Breast epithelium (tissue), 4 donors: ENCODE results near the gene FMO5. TPM values are rescaled to one million over a fixed set of nuclear protein-coding genes. Genes with fewer than 3 reads are reported as not detected.
"Not testable (repeated sequence)": the region's sequence is repeated elsewhere in the genome, so short reads cannot be mapped to it uniquely, and the experiment has no call there.

Experiments
- DNase-seq, 2 donors: peaks; one replicate each; pipeline ENCODE4 v3.0.0-alpha.2; 2019; ENCODE audit warnings: low spot score in 2 of 2
- H3K27ac ChIP-seq, 2 donors: fragments of 200-600 bp; sonication (generic) in 1 of 2; one replicate each; pipeline ENCODE4 v1.5.1; 2016 to 2019; ENCODE audit warnings: mild to moderate bottlenecking in 1 of 2
- H3K27me3 ChIP-seq, 2 donors: fragments of 200-600 bp; sonication (generic) in 1 of 2; one replicate each; pipeline versions ENCODE4 v1.5.1 to v1.6.0; 2017 to 2019; ENCODE audit warnings: control low read depth in 1 of 2, mild to moderate bottlenecking in 1 of 2
- H3K36me3 ChIP-seq: fragments of 200-600 bp; one replicate; pipeline ENCODE4 v1.5.1; 2019
- H3K4me1 ChIP-seq, 2 donors: fragments of 200-600 bp; sonication (generic); one replicate each; pipeline ENCODE4 v1.5.1; 2016 to 2019; ENCODE audit warnings: control low read depth in 1 of 2
- H3K4me3 ChIP-seq, 3 donors: fragments of 200-600 bp; sonication (generic); 1 replicate in 2 of 3; 2 replicates in 1 of 3; pipeline ENCODE4 v1.5.1; 2016 to 2019; ENCODE audit warnings: mild to moderate bottlenecking in 3 of 3, moderate library complexity in 2 of 3
- H3K9me3 ChIP-seq, 2 donors: fragments of 200-600 bp; sonication (generic) in 1 of 2; one replicate each; pipeline ENCODE4 v1.5.1; 2016 to 2019; ENCODE audit warnings: control low read depth in 1 of 2
- POLR2A ChIP-seq: fragments of 450-650 bp; IDR thresholded peaks from one replicate; pipeline ENCODE4 v1.6.1; 2016; ENCODE audit warnings: antibody characterized with exemption, mild to moderate bottlenecking, moderate library complexity
- POLR2AphosphoS5 ChIP-seq, 3 donors: sonication (generic); formaldehyde crosslinking; IDR thresholded peaks; one replicate each; pipeline ENCODE4 v1.6.1; 2017; ENCODE audit warnings: antibody characterized with exemption in 3 of 3
- intact Hi-C: fragments of 100-400 bp; cut with DNase I; formaldehyde crosslinking; loops from one replicate; pipeline ENCODE4 v1.15.1; 2023; ENCODE audit warnings: low total_unique reads
- total RNA-seq, 3 donors: library from RNA; depleted of rRNA; stranded (reverse); fragments of >200 nt; gene quantifications; one replicate each; pipeline ENCODE4 v1.1.0, GENCODE V29; 2016
- TF ChIP-seq, protein P1 (sequence below), 3 donors: fragments of 450-650 bp; IDR thresholded peaks; one replicate each; pipeline ENCODE4 v1.5.1; 2016 to 2017; ENCODE audit warnings: antibody characterized with exemption in 3 of 3, mild to moderate bottlenecking in 3 of 3, moderate library complexity in 3 of 3

FMO5 gene
- total RNA-seq, 3 donors from 2014 or later = 7.8 to 32.6 (median 22.0) TPM

DNA sequence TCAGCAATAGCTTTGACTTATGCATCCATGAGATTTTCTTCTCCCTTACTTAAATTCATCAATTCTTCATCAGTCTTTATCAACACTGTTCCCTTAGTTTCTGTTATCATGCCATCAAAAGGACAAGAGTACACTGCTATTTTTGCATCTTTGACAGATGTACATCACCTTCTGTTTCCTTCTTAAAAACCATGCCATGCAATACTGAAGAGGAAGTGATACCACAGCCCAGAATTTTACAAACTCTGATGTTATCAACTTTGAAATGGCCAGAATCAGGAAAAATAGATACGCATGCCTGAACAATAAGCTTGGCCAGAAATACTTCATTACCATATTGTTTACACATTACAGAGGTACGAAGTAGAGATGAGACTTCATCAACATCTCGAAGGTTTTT lies 21.1 kb downstream of the FMO5 start:
- TF ChIP-seq POLR2AphosphoS5 (IDR thresholded peaks at IDR 0.05) = no peak
- TF ChIP-seq, protein P1, sequence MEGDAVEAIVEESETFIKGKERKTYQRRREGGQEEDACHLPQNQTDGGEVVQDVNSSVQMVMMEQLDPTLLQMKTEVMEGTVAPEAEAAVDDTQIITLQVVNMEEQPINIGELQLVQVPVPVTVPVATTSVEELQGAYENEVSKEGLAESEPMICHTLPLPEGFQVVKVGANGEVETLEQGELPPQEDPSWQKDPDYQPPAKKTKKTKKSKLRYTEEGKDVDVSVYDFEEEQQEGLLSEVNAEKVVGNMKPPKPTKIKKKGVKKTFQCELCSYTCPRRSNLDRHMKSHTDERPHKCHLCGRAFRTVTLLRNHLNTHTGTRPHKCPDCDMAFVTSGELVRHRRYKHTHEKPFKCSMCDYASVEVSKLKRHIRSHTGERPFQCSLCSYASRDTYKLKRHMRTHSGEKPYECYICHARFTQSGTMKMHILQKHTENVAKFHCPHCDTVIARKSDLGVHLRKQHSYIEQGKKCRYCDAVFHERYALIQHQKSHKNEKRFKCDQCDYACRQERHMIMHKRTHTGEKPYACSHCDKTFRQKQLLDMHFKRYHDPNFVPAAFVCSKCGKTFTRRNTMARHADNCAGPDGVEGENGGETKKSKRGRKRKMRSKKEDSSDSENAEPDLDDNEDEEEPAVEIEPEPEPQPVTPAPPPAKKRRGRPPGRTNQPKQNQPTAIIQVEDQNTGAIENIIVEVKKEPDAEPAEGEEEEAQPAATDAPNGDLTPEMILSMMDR (IDR thresholded peaks at IDR 0.05) = no peak
- no peak for TF ChIP-seq POLR2A
- Histone ChIP-seq H3K9me3 (no peaks in the 10 kb centered on the region), H3K27ac (no peak overlapping the region), H3K4me3 (no peak overlapping the region), H3K36me3 (no peaks in the 10 kb centered on the region), H3K4me1 (no peaks in the 10 kb centered on the region), H3K27me3 (no peaks in the 10 kb centered on the region)
- DNase-seq = no peak
- intact Hi-C loops = no loop called here

DNA sequence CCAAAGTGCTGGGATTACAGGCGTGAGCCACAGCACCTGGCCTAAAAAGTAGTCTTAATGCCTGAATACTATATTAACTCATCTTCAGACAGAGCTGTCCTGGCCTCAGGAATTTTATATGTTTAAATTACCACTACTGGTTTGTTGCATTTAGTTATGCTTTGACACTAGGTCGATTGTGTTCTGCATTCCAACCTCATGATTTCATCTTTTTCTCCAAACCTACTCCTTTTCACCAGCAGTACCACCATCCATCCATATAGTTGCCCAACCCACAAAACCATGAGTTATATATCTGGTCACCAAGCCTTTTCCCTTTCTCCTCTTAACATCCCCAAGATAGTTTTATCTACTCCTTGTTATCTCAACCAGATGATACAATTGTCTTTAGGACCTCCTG lies 22.6 kb downstream of the FMO5 start:
- TF ChIP-seq, protein P1 (IDR thresholded peaks at IDR 0.05) = no peak
- TF ChIP-seq POLR2AphosphoS5 (IDR thresholded peaks at IDR 0.05) (no peak), POLR2A (no peak)
- intact Hi-C loops = no loop called here
- no peaks in the 10 kb centered on the region for H3K4me1 ChIP-seq

DNA sequence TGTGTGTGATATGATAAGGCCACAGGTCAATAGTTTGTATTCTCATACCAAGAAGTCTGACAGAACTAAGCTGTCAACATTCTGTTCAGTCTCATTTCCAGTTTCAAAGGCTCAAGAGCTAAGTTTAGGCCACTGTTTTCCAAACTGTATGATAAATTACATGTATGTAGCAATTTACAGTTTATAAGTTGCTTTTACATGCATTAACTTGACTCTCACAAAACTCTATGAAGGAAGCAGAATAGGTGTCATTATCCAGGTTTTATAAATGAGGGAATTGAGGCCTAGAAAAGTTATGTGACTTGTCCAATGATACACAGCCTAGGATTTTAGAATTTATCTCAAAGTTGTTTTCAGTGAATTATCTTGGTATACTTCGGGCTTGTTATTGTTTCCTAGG lies 23.4 kb downstream of the FMO5 start:
- H3K27ac ChIP-seq = no peak overlapping the region
- H3K9me3 ChIP-seq = no peaks in the 10 kb centered on the region
- no peaks in the 10 kb centered on the region for H3K36me3 ChIP-seq
- H3K4me3 ChIP-seq = no peak overlapping the region
- TF ChIP-seq POLR2A (no peak), POLR2AphosphoS5 (IDR thresholded peaks at IDR 0.05) (no peak)
- TF ChIP-seq, protein P1 (IDR thresholded peaks at IDR 0.05) = no peak
- no peaks in the 10 kb centered on the region for H3K4me1 ChIP-seq
- H3K27me3 ChIP-seq = no peaks in the 10 kb centered on the region
- intact Hi-C loops = no loop called here
- no peak for DNase-seq

More for the DNA sequence above, 22.6 kb downstream of the FMO5 start:
- H3K9me3 ChIP-seq = no peaks in the 10 kb centered on the region
- H3K27me3 ChIP-seq = no peaks in the 10 kb centered on the region
- H3K27ac ChIP-seq = no peak overlapping the region
- no peaks in the 10 kb centered on the region for H3K36me3 ChIP-seq
- DNase-seq = no peak
- H3K4me3 ChIP-seq = no peak overlapping the region

DNA sequence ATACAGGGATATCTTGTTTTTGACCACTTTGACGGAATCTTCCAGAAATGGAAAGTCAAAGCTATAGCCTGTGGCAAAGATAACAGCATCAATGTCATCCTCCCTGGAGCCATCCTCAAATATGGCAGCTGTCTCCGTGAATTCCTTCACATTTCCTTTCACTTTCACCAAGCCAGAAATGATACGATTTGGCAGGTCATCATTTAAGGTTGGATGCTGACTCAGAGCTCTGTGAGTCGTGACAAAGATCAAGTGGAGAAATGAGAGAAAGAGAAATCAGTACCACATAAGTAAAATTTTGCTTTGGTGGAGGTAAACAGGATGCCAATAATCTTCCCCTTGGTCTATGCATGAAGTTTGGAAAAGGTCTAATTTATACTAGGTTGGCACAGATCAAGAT lies 23.9 kb downstream of the FMO5 start:
- DNase-seq = no peak
- no peaks in the 10 kb centered on the region for H3K36me3 ChIP-seq
- no peaks in the 10 kb centered on the region for H3K27me3 ChIP-seq
- no peak overlapping the region for H3K27ac ChIP-seq
- H3K4me3 ChIP-seq = no peak overlapping the region
- TF ChIP-seq POLR2A = no peak
- intact Hi-C loops = no loop called here
- no peaks in the 10 kb centered on the region for H3K4me1 ChIP-seq
- no peaks in the 10 kb centered on the region for H3K9me3 ChIP-seq

DNA sequence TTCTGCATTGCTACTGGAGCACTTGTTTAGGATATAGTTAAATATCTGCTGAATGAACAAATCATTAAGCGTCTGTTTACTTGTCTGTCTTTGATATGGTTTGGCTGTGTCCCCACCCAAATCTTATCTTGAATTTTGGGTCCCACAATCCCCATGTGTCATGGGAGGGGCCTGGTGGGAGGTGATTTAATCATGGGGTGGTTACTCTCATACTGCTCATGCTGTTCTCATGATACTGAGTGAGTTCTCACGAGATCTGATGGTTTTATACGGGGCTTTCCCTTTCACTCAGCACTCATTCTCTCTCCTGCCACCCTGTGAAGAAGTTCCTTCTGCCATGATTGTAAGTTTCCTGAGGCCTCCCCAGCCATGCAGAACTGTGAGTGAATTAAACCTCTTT lies 27.8 kb downstream of the FMO5 start:
- H3K4me3 ChIP-seq, DNase-seq, H3K27ac ChIP-seq, H3K36me3 ChIP-seq, intact Hi-C loops, H3K4me1 ChIP-seq, H3K27me3 ChIP-seq, H3K9me3 ChIP-seq: not testable (repeated sequence)

DNA sequence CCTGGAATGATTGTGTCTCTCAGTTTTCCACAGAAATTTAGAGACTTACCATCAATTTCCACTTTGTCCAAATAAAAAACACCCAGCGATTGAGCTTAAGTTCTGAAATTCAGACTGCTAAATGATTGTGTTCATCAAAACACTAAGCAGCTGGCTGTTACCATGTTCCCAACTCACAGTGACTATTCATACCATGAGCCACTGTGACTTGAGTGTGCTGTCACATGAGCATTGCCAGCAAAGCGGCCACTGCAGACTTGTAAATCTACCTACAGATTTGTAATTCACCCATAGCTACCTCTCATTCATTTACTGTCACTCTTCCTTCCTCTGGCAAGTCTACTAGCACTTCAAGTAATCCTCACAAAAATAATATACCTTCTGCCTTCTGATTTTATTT lies 35.6 kb downstream of the FMO5 start:
- no peak overlapping the region for H3K4me3 ChIP-seq
- no peaks in the 10 kb centered on the region for H3K36me3 ChIP-seq
- TF ChIP-seq, protein P1 (IDR thresholded peaks at IDR 0.05) = no peak
- TF ChIP-seq POLR2A = no peak
- no peak for TF ChIP-seq POLR2AphosphoS5 (IDR thresholded peaks at IDR 0.05)

More for the DNA sequence above, 35.6 kb downstream of the FMO5 start:
- H3K9me3 ChIP-seq = no peaks in the 10 kb centered on the region
- no peaks in the 10 kb centered on the region for H3K27me3 ChIP-seq
- H3K27ac ChIP-seq = no peak overlapping the region
- H3K4me1 ChIP-seq = no peaks in the 10 kb centered on the region
- DNase-seq = no peak
- intact Hi-C loops = no loop called here
